Epidermal melanocyte (primary cell): ENCODE measurements around the gene RANBP9.

Experiments used
- DNase-seq: peaks from one replicate; pipeline ENCODE4 v3.0.0; 2011; ENCODE audit warnings: low spot score; ENCODE audit not compliant: insufficient read length

Gene RANBP9

DNA sequence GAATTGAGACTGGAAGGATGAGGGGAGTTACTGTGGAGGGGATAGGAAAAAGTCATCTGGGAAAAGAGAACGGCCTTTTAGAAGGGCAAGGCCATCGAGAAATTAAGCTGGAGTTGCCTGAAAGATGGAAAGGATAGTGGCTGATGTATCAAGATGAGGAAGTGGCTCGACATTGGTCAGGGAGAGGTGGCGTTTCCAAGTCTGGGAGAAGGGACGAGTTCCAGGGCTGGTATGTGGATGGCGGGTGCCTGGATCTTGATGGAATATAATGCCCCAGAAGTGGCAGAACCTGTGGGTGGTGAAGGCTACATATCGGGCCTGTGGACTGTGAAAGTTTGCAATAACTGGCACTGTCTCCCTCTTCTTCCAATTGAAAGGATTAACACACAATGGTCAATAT, 139.4 kb downstream of the RANBP9 start:
- DNase-seq = no peak
